ENCODE data around the gene HIGD1A.
A peak's percentile ranks its signal among the peaks of the same experiment; 100 is the strongest.

The HIGD1A gene

GRCh38 chr3:42804106-42804830 is at the start of gene HIGD1A:
Gene HIGD1A, minus strand, starts transcription at chr3:42804490. Its CDS starts 10,237 bp downstream, at chr3:42794253.
- peak; percentile 70 for DNase-seq (ENCODE audit: low read depth, low spot score)

DNA sequence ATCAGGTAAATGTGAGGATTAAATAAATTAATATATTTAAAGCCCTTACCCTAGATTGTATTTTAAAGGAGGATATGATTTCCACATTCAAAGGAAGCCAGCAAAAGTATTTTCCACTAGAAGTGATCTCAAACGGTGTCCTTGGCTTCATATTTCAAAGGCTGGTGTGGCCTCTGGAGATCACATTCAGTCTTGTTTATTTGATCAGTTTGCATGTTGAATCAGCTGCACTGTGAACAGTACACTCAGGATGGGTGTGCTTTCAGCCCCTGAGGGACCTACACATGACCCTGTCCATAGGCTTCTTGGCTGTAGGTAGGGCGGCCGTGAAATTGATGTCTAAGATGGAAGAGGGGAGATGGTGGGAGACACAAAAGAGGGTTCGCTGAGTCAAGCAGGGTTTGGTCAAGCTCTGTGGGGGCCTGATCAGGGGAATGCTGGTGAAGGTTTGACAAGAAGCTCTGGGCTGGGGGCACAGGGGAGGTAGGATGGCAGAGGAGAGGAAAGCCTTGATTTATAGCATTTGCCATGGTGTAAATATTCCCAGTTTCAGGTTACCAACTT is 49.5 kb upstream of the HIGD1A start:
- DNase-seq (ENCODE audit: low read depth, low spot score) = no peak

DNA sequence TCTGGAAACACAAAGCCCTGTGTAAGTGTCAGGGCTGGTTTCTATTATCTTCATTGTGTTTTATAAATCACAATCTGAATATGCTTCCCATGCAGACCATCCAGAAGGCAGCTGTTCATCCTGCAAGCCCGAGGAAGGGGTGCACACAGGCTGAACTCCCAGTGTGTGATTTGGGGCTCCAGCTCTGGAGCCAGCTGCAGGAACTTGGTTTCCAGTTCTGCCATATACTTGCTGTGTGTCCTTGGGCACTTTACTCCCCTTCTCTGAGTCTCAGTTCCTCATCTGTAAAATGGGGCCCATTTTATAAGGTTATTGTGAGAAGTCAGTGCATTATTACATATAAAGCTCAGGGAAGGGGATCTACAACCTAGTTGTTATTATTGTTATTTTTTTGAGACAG is 48.8 kb upstream of the HIGD1A start:
- DNase-seq (ENCODE audit: low read depth, low spot score) = no peak

- no peak for DNase-seq (ENCODE audit: low read depth, low spot score)
These were observed 48.2 kb upstream of the HIGD1A start for GRCh38 chr3:42852441-42852840.

DNA sequence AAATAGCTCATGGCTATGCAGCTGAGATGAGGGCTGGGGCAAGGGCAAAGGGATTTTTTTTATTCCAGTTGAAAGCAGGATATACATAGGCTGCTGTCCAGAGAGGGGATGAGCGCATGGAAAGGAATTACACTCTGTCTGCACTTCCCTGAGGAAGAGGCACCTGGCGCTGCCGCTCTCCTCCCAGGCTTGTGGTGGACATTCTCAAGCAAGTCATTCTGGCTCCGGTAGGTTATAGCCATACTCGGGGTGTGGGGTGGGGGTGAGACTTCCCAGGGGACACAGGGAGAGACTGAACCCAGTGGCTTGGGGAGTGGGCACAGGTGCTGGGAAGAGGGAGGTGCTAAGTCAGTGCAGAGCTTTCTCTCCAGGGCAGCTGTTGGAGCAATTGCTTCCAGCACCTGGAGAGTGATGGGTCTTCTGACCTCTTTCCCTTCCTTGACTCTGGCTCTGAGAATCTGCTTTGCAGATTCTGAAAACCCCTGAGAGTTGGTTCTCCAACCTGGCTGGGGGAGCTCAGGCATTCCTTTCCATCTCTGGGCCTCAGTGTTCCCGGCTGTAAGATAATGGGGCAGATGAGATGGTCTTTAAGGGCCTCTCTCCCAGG is 47.0 kb upstream of the HIGD1A start:
- no peak for DNase-seq (ENCODE audit: low read depth, low spot score)

DNA sequence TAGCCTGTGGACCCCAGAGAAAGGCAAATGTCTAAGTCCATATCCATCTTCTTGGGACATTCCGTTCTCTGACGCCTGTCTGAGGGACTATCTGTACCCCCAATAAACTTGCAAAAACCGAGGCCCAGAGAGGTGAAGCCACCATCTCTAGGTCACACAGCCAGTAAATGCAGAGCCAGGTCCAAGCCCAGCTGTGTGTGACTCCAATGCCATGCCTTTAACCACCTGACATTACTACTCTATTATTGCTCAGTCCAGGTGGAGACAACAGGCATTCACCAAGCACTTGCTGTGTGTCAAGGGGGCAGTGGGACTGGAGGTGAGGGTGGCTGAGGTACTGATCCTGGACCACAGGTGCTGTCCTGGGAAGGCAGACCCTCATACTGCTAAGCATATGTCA is 46.0 kb upstream of the HIGD1A start:
- no peak for DNase-seq (ENCODE audit: low read depth, low spot score)

DNA sequence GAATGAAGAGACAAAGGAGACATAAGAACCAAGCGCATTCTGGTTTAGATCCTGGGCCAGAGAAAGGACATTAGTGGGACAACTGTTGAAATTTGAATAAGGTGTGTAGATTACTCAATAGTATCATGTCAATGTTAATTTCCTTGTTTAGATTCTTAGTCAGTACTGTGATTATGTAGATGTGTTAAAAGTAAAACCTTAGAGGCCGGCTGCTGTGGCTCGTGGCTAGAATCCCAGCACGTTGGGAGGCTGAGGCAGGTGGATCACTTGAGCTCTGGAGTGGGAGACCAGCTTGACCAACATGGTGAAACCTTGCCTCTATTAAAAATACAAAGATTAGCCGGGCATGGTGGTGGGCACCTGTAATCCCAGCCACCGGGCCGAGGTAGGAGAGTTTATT is 44.7 kb upstream of the HIGD1A start:
- no peak for DNase-seq (ENCODE audit: low read depth, low spot score)

GRCh38 chr3:42847731-42848130 is 43.4 kb upstream of the HIGD1A start:
- no peak for DNase-seq (ENCODE audit: low read depth, low spot score)

DNA sequence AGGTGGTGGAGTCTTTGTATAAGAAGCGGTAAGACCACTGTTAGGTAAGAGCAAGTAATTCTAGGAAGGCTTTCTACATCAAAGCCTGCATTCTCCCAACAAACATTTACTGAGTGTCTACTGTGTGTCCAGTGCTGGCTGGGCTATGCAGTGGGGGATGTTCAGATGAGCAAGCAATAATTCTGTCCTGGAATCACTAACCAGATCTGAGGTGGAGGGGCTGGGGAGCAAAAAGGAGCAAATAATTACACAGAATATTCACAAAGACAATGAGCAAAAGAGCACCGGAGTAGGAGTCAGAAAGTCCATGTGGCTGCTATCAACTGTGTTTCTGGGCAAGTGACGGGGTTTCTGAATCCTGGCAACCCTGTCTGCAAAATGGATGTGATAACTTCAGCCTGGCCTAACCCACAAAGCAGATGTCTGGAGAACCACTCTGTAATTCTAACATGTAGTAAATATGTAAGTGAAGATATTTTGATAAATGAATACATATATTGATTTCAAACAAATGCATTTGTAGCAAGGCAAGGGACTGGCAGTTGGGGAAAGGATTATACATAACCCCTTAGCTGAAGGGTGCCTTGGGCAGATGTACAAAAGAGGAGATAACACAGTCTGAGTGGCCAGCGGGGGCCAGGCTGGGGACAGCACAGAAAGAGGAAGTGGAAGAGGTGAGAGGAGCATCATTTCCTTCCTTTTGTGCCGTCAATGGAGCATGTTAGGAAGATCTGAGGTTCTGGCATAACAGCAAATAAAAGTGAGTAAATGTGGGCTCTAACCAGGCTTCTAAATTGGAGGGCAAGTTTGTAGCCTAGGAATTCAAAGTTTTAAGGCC is 42.6 kb upstream of the HIGD1A start:
- no peak for DNase-seq (ENCODE audit: low read depth, low spot score)

DNA sequence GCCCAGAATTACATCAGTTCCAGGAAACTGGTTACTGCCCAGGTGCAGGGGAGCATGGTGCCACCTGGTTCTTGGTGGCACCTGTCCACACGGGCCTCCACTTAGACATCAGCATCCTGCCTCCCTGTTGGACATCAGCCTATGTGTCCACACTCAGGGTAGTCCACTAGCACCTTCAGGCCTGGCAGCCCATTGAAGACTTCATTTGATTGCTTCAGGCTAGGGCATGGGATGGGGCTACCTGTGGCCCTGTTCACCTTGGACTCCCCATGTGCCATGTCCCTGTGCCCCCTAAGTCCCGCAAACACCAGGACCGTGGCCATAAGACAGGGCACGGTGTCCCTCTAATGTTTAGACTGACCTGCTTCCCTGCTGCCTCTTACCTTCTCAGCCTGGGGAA is 40.5 kb upstream of the HIGD1A start:
- DNase-seq (ENCODE audit: low read depth, low spot score) = no peak

DNA sequence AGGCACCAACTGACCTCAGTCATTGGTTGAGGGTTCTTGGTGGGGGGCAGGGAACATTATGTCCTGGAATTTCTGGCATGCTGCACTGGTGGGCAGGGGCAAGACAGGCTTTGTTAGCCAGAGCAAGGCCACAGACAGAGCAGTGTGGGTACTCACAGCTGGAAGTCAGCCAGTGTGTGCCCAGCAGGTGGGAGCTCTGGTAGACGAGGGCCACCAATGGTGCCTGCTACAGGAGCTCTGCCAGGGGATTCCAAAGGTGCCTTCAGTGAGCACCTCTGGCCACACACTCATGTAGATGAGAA is 40.1 kb upstream of the HIGD1A start:
- no peak for DNase-seq (ENCODE audit: low read depth, low spot score)

DNA sequence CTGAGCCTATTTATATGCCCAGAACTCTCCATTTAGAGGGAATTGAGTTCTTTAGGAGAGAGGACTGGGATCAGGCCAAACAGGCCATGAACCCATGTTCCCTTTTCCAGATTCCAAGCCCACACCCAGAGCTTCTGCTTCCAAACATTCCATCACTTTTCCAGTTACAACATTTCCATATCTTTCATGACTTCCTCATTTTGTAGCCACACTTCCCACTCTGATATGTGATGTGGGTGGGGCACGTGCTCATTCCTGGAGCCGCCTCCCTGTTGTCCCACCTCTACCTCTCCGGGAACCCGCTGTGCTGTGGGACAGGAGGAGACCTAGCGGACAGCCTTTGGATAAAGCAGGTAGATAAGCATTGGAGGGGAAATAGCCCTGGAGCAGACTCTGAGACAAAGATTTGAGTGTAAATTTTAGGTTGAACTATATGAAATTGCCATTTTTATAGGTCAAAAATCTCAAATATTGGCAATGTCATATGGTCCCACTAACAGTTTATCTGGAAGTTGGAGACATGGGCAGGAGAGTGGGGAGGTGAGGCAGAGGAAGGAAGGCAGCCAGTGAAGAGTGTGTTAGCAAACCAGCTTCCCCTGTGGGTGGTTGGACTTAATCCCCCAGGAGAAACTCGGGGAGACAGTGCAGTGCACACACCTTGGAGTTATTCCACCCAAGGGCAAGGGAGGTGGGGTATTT is 39.6 kb upstream of the HIGD1A start:
- no peak for DNase-seq (ENCODE audit: low read depth, low spot score)

GRCh38 chr3:42841332-42841731 is 37.0 kb upstream of the HIGD1A start:
- DNase-seq (ENCODE audit: low read depth, low spot score) = no peak

- DNase-seq (ENCODE audit: low read depth, low spot score) = no peak
These were observed 35.3 kb upstream of the HIGD1A start for GRCh38 chr3:42839616-42840015.

DNA sequence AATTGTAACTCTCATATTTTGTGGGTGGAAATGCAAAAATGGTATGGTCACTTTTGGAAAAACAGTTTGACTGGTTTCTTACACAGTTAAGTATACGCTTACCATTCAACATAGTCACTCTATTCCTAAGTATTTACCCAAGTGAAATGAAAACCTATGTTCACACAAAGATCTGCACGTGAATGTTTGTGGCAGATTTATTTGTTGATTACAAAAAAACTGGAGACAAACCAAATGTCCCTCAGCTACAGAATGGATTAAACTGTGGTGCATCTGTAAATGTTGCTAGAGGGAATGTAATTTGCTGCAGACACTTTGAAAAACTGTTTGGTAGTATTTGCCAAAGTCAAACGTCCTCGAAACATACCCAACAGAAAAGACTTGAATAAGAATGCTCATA is 34.3 kb upstream of the HIGD1A start:
- DNase-seq (ENCODE audit: low read depth, low spot score) = no peak

DNA sequence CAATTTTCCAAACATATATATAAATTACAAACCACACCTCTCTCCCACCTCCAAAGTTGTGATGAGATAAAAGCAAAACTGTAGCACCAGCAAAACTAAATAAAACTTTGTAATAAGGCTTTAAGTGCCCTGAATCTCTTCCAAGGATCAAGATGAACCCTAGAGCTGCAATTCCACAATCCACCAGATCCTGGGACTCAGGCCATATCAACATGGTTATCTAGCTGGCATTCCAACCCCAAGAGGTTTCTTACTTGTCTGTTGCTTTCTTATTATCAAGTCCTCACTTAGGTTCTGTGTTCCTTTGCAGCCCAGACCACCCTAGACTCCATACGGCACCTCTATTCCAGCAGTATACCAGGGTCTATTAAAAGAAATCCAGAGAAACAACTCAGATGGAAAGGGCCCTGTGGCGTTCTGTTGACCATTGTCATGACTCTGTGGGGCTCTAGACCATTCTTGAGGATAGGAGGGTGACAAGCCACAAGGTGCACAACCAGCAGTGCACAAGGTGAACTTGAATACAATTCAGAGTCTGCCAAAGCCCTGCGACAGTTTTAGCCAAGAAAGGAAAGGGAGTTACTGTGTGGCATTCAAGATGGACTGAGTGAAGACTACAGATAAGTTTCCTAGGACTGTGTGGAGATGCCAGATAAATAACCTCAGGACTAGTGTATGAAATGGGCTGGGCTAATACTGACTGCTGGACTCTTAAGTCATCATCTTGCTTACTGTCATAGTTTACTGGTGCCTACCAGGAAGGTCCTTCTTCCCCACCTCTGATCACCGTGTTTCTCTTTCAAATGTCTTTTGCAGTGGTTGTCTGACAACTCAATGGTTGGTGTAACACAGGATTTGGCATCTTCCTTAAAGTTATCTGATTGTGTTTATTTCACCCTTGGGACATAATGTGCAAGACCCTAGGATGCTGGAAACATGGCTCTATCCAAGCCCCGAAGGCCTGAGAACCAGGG is 32.1 kb upstream of the HIGD1A start:
- no peak for DNase-seq (ENCODE audit: low read depth, low spot score)

DNA sequence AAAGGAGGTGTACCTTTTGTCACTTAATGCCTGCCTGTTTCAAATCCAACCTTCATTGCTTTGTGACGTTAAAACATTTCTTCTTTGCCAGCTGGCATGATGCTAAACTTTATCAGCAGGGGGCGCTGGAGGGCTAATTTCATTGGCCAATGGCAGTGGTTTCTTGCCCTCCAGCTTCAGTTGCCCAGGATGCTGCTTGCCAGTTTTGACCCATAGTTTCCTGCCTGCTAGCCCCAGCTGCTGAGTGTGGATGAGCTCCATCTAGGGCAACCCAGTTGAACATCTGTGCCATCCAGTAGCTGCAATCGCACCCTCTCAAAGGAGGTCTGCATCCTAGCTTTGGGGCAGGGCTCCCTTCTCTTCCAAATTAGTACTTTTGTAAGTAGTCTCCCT is 27.0 kb upstream of the HIGD1A start:
- DNase-seq (ENCODE audit: low read depth, low spot score) = no peak

DNA sequence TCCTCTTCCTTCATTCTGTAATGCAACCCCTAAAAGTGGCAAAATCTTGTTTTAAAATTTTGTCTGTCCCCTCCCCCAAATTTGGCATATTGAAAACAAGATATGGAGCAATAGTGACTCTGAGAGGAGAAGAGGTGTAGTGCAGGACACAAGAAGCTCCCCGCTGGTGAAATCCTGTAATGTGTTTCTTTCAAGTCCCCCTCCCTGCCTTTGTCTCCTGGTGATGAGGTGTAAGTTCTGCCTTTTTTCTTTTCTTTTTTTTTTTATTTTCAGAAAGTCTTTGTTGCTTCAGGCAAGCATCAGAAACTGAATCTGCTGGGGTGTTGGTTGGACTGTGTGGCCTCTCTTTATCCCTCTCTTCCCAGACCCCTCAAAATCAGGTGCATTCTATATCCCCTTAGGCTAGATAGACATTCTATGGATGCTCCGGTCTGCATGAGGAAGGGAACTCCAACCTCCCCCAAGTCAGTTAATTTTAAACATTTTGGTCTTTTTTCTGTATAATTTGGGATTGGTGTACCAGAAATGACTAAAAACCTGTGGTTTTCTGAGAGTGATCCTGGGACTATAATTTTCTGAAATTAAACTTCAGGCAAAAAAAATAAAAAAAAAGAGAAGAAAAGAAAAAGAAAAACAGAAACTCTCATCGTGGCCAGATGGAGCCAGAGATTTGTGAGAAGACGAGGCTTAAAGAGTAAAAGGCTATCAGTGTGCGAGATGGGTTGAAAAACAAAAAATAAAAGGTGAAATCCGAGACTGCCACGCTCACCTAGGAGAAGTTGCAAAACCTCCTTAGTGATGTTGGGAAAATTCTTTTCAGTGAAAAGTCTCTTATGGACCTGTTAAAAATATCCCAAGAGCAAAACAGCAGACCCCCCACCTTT is 26.4 kb upstream of the HIGD1A start:
- no peak for DNase-seq (ENCODE audit: low read depth, low spot score)

DNA sequence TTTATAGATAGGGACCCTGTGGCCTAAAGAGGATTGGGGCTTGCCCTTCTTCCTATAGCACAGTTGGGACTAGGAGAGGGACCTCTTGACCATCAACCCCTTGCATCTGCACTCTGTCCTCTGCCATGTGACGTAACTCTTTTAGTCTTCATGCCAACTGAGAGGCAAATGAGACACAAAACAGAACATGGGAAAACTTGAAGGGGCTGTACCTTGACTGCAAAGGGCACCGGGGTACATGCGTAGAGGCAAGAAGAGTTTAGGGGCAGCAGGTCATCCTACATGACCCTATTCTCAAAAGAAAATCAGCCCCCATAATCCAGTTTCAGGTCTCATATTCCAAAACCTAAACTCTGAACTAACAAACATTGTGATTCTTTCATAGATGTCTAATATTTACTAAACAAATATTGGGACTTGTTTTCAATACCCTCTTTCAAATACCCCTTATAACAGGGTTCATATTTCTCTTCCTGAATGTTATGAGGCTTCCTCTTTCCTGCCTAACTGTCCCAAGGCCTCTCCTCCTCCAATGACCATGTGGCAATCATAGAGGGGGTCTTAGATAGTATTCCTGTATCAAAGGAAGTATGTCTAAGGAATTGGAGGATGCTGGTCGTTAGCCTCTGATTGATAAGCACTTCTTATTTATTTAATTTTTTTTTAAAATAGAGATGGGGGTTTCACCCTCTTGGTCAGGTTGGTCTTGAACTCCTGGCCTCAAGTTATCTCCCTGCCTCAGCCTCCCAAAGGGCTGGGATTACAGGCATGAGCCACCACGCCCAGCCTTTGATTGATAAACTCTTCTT is 25.5 kb upstream of the HIGD1A start:
- DNase-seq (ENCODE audit: low read depth, low spot score) = no peak
